ENCODE results near the gene GNG4.

DNA sequence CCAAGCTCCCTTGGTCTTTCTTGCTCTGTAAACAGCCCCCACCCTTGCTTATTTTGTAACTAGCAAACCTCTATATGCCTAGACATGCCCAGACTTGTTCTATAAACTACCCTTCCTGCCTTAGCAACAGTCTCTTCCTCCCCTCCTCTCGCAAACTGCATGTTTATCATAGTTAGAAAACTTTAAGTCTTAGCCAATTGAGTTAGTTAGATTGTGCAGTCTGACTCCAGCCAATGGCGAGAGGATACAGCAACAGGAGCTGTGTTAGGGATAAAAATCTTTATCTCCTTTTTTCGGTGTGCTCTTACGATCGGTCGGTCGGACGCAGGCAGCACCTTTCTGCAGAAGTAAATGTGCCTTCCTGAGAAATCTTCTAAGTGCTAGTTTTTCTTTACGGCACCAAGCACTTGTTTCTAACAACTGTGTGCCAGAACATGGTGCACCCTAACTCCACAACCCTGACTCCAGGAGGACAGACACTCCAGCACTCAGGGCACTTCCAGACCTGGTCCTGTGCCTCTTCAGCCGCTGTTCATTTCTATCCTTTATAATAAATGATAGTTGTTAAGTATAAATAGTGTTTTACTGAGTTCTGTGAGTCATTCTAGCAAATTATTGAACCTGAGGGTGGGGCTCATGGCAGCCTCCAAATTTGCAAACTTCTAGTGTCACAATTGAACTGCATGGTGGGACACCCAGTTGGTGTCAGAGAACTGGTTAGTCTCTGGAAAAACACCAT is 25.7 kb upstream of the GNG4 start:
- no peak for TF ChIP-seq TAF1 (IDR thresholded peaks at IDR 0.05; ENCODE audit: low read depth, low read length)
- no peak for TF ChIP-seq POLR2A (IDR thresholded peaks at IDR 0.05; ENCODE audit: low read depth, low read length)
